HG03280 (cell line): Measurements from ENCODE around the gene PCDHA12.
"Not testable (repeated sequence)": the region's sequence is repeated elsewhere in the genome, so short reads cannot be mapped to it uniquely, and the experiment has no call there.

ENCODE experiments used
- ATAC-seq: cut with Tn5 transposase; IDR thresholded peaks from one replicate; pipeline ENCODE4 v1.9.1; 2021; ENCODE audit warnings: mild to moderate bottlenecking, moderate library complexity; ENCODE audit not compliant: unreplicated experiment

The PCDHA12 gene

GRCh38 chr5:140875085-140876065, at the start of gene PCDHA12:
TSS of gene PCDHA12 (plus strand) at chr5:140875308. CDS start at chr5:140875473, 165 bp downstream.
- no peak for ATAC-seq

- ATAC-seq, result no peak
Measured at GRCh38 chr5:140827704-140828361, 47.3 kb upstream of the PCDHA12 start, which contains the start of gene PCDHA6. TSS of gene PCDHA6 (plus strand) at chr5:140827960. CDS start at chr5:140828092, 132 bp downstream.

- ATAC-seq, result no peak
Measured at GRCh38 chr5:140828362-140828737, 46.8 kb upstream of the PCDHA12 start.

GRCh38 chr5:140829511-140830501, 45.3 kb upstream of the PCDHA12 start:
- not testable (repeated sequence) for ATAC-seq

GRCh38 chr5:140833993-140834392, 41.1 kb upstream of the PCDHA12 start, which contains the start of gene PCDHA7:
TSS of gene PCDHA7 (plus strand) at chr5:140834269. CDS start at chr5:140834384, 115 bp downstream.
- no peak for ATAC-seq

- not testable (repeated sequence) for ATAC-seq
Measured at GRCh38 chr5:140834439-140835008, 40.6 kb upstream of the PCDHA12 start.

GRCh38 chr5:140835622-140836510, 39.2 kb upstream of the PCDHA12 start:
- no peak for ATAC-seq

- ATAC-seq, result no peak
Measured at GRCh38 chr5:140840978-140841962, 33.8 kb upstream of the PCDHA12 start, which contains the start of gene PCDHA8. TSS of gene PCDHA8 (plus strand) at chr5:140841187. CDS start at chr5:140841322, 135 bp downstream.

- no peak for ATAC-seq
Measured at GRCh38 chr5:140842798-140843733, 32.0 kb upstream of the PCDHA12 start.

GRCh38 chr5:140848139-140849102, 26.7 kb upstream of the PCDHA12 start, which contains the start of gene PCDHA9:
TSS of gene PCDHA9 (plus strand) at chr5:140848382. CDS start at chr5:140848496, 114 bp downstream.
- not testable (repeated sequence) for ATAC-seq

GRCh38 chr5:140849831-140850634, 25.1 kb upstream of the PCDHA12 start:
- not testable (repeated sequence) for ATAC-seq

- ATAC-seq, result no peak
Measured at GRCh38 chr5:140855772-140856674, 19.1 kb upstream of the PCDHA12 start, which contains the start of gene PCDHA10. TSS of gene PCDHA10 (plus strand) at chr5:140855897. CDS start at chr5:140856049, 152 bp downstream.
